Measurements from ENCODE around the gene AGBL1.

The AGBL1 gene

GRCh38 chr15:86892774-86893449 is 813.2 kb downstream of the AGBL1 start:
- H3K4me3 ChIP-seq (ENCODE audit: control insufficient read depth, low read depth, low read length), result no peak overlapping the region
- DNase-seq (ENCODE audit: low read depth), result no peak
- TF ChIP-seq CTCF (IDR thresholded peaks at IDR 0.05; ENCODE audit: control insufficient read depth, insufficient read depth, low read depth, low read length, missing control alignments), result no peak

GRCh38 chr15:86894269-86894668 is 814.6 kb downstream of the AGBL1 start:
- no peak for TF ChIP-seq CTCF (IDR thresholded peaks at IDR 0.05; ENCODE audit: control insufficient read depth, insufficient read depth, low read depth, low read length, missing control alignments)
- DNase-seq (ENCODE audit: low read depth), result no peak
- H3K4me3 ChIP-seq (ENCODE audit: control insufficient read depth, low read depth, low read length), result no peak overlapping the region

- no peak overlapping the region for H3K4me3 ChIP-seq (ENCODE audit: control insufficient read depth, low read depth, low read length)
Observed at GRCh38 chr15:86903642-86904421, 824.2 kb downstream of the AGBL1 start.

GRCh38 chr15:86905625-86906256 is 826.1 kb downstream of the AGBL1 start:
- no peak for TF ChIP-seq CTCF (IDR thresholded peaks at IDR 0.05; ENCODE audit: control insufficient read depth, insufficient read depth, low read depth, low read length, missing control alignments)
- DNase-seq (ENCODE audit: low read depth), result no peak
- no peak overlapping the region for H3K4me3 ChIP-seq (ENCODE audit: control insufficient read depth, low read depth, low read length)

More at GRCh38 chr15:86903642-86904421, 824.2 kb downstream of the AGBL1 start:
- TF ChIP-seq CTCF (IDR thresholded peaks at IDR 0.05; ENCODE audit: control insufficient read depth, insufficient read depth, low read depth, low read length, missing control alignments), result no peak
- DNase-seq (ENCODE audit: low read depth), result no peak

GRCh38 chr15:86906376-86906775 is 826.7 kb downstream of the AGBL1 start:
- TF ChIP-seq CTCF (IDR thresholded peaks at IDR 0.05; ENCODE audit: control insufficient read depth, insufficient read depth, low read depth, low read length, missing control alignments), result no peak
- DNase-seq (ENCODE audit: low read depth), result no peak
- no peak overlapping the region for H3K4me3 ChIP-seq (ENCODE audit: control insufficient read depth, low read depth, low read length)

GRCh38 chr15:86911022-86911421 is 831.4 kb downstream of the AGBL1 start:
- H3K4me3 ChIP-seq (ENCODE audit: control insufficient read depth, low read depth, low read length), result no peak overlapping the region
- DNase-seq (ENCODE audit: low read depth), result no peak
- no peak for TF ChIP-seq CTCF (IDR thresholded peaks at IDR 0.05; ENCODE audit: control insufficient read depth, insufficient read depth, low read depth, low read length, missing control alignments)

Measured in AG09309 (cell line).